Endothelial cell of umbilical vein (primary cell): ENCODE data around the gene ARL6IP4. TPM values are rescaled to one million over a fixed set of nuclear protein-coding genes. Genes with fewer than 3 reads are reported as not detected.

Source experiments
- BruUV-seq: library from RNA; stranded (reverse); fragments of 400-500 nt; replicated peaks from 2 replicates; lab custom pipeline; 2021; lab: Mats Ljungman, UMichigan
- CTCF ChIA-PET: fragments of 300-600, 350-600 bp; sonication (Branson Sonifier 250); formaldehyde crosslinking; loops from one replicate; lab custom pipeline; 2021; ENCODE audit warnings: antibody characterized with exemption, inconsistent platforms; lab: Charles Lee
- POLR2A ChIA-PET: fragments of 300-600, 350-600 bp; sonication (Branson Sonifier 250); formaldehyde crosslinking; loops from one replicate; lab custom pipeline; 2021; ENCODE audit warnings: antibody characterized with exemption, inconsistent platforms; lab: Charles Lee
- DNase-seq: peaks from one replicate; pipeline ENCODE4 v3.0.0-alpha.2; 2011; ENCODE audit warnings: low read depth, low spot score
- FAIRE-seq: peaks from 2 replicates; lab custom pipeline; 2011; peaks lifted over from hg19 to GRCh38; lab: Jason Lieb, UNC
- H2AFZ ChIP-seq: 2 replicates; pipeline ENCODE4 v1.6.0; 2012; ENCODE audit warnings: low read depth, low read length, control low read depth, inconsistent platforms
- H3K27ac ChIP-seq: 2 replicates; pipeline ENCODE4 v1.5.1; 2011; ENCODE audit warnings: low read depth, mild to moderate bottlenecking, control low read depth, low read length, moderate library complexity; ENCODE audit not compliant: insufficient read depth
- H3K27me3 ChIP-seq, 2 experiments: 2 replicates each; pipeline versions ENCODE4 v1.6.0 to v1.6.1; 2011; ENCODE audit warnings: low read length in 2 of 2, mixed read lengths in 1 of 2; ENCODE audit not compliant: control insufficient read depth in 2 of 2, insufficient read depth in 2 of 2
- H3K36me3 ChIP-seq, 2 experiments: 2 replicates in 1 of 2; 3 replicates in 1 of 2; pipeline ENCODE4 v1.5.1; 2011; ENCODE audit warnings: low read length in 2 of 2, mild to moderate bottlenecking in 1 of 2, moderate library complexity in 1 of 2; ENCODE audit not compliant: control insufficient read depth in 2 of 2, insufficient read depth in 2 of 2; ENCODE audit errors: extremely low read depth in 1 of 2
- H3K4me1 ChIP-seq: 3 replicates; pipeline ENCODE4 v1.5.1; 2011; ENCODE audit warnings: mild to moderate bottlenecking, low read length; ENCODE audit not compliant: control insufficient read depth, insufficient read depth; ENCODE audit errors: extremely low read depth
- H3K4me2 ChIP-seq: 2 replicates; pipeline ENCODE4 v1.6.1; 2011; ENCODE audit warnings: low read length, control low read depth, mixed read lengths; ENCODE audit not compliant: insufficient read depth
- H3K4me3 ChIP-seq, 3 experiments: fragments of 200-600 bp in 1 of 3; sonication (generic), shearing (Covaris generic) in 1 of 3; replicated peaks in 1 of 3; 2 replicates each; pipeline ENCODE4 v1.5.1; 2011 to 2016; ENCODE audit warnings: control low read depth in 3 of 3, low read length in 3 of 3, mild to moderate bottlenecking in 2 of 3, inconsistent platforms in 1 of 3, low read depth in 1 of 3, moderate library complexity in 1 of 3; ENCODE audit not compliant: insufficient read depth in 1 of 3
- H3K79me2 ChIP-seq: 2 replicates; pipeline ENCODE4 v1.6.0; 2012; ENCODE audit warnings: low read length, inconsistent platforms; ENCODE audit not compliant: control insufficient read depth, insufficient read depth
- H3K9ac ChIP-seq: replicated peaks from 2 replicates; pipeline ENCODE3; 2011; ENCODE audit warnings: low read length, control low read depth; ENCODE audit not compliant: insufficient read depth; ENCODE audit errors: extremely low read depth
- H3K9me1 ChIP-seq: replicated peaks from 3 replicates; pipeline ENCODE4 v1.6.0; 2011; ENCODE audit warnings: mild to moderate bottlenecking, low read length; ENCODE audit not compliant: control insufficient read depth, insufficient read depth; ENCODE audit errors: extremely low read depth
- H3K9me3 ChIP-seq: replicated peaks from 2 replicates; pipeline ENCODE4 v1.5.1; 2012; ENCODE audit warnings: low read length, inconsistent platforms; ENCODE audit not compliant: control insufficient read depth, insufficient read depth
- H4K20me1 ChIP-seq: replicated peaks from 2 replicates; pipeline ENCODE3; 2011; ENCODE audit warnings: mild to moderate bottlenecking, low read length; ENCODE audit not compliant: control insufficient read depth, insufficient read depth; ENCODE audit errors: extremely low read depth
- CTCF ChIP-seq, 2 donors: IDR thresholded peaks; 1 replicate in 1 of 2; 2 replicates in 1 of 2; pipeline ENCODE4 v1.5.1; 2011; ENCODE audit warnings: low read length in 2 of 2, mild to moderate bottlenecking in 2 of 2, moderate library complexity in 2 of 2, control low read depth in 1 of 2, inconsistent platforms in 1 of 2, low read depth in 1 of 2; ENCODE audit not compliant: insufficient read depth in 1 of 2; ENCODE audit errors: extremely low read depth in 1 of 2
- JUN ChIP-seq: IDR thresholded peaks from 2 replicates; pipeline ENCODE4 v1.6.1; 2011; ENCODE audit warnings: borderline replicate concordance, low read depth; ENCODE audit not compliant: insufficient read length, insufficient read depth
- POLR2A ChIP-seq: IDR thresholded peaks from 2 replicates; pipeline ENCODE4 v1.6.1; 2012; ENCODE audit warnings: low read depth, mild to moderate bottlenecking, control low read depth, low read length
- dilution Hi-C: fragments of 300-500 bp; cut with MboI; formaldehyde crosslinking; loops from one replicate; pipeline ENCODE4 v1.15.0; 2019; ENCODE audit warnings: low sequenced_read_pairs; ENCODE audit not compliant: extremely low pct_ligation_motif_present
- intact Hi-C: fragments of 100-400 bp; cut with micrococcal nuclease; formaldehyde crosslinking; loops from one replicate; pipeline ENCODE4 v1.10.0; 2022
- polyA plus RNA-seq, 4 experiments: library from polyadenylated mRNA; depleted of rRNA in 3 of 4; stranded (reverse) in 3 of 4; unstranded in 1 of 4; fragments of >200 nt; gene quantifications; 2 replicates each; pipeline versions ENCODE4 v1.2.1 to v1.2.3, GENCODE V29; 2011 to 2012; ENCODE audit warnings: missing spikeins in 1 of 4
- total RNA-seq: library from RNA; stranded (reverse); gene quantifications from 2 replicates; pipeline ENCODE4 v1.2.3, GENCODE V29; 2021

Gene ARL6IP4
- total and polyA plus RNA-seq, 2 donors (not counting 3 experiments of a cell fraction or from before 2014, with no cell fraction given), result 193 to 226 TPM

- FAIRE-seq (no peak), DNase-seq (no peak)
- POLR2A ChIA-PET, result no interaction called here
- Histone ChIP-seq H3K79me2 (no peaks in the 10 kb centered on the region), H2AFZ (no peak overlapping the region), H3K4me2 (no peak overlapping the region), H3K9ac (no peak overlapping the region), H4K20me1 (no peaks in the 10 kb centered on the region), H3K9me3 (no peaks in the 10 kb centered on the region), H3K27ac (no peak overlapping the region), H3K4me1 (no peaks in the 10 kb centered on the region), H3K4me3 (no peak overlapping the region), H3K27me3 (no peaks in the 10 kb centered on the region), H3K36me3 (no peaks in the 10 kb centered on the region), H3K9me1 (no peaks in the 10 kb centered on the region)
- TF ChIP-seq JUN (no peak), CTCF (IDR thresholded peaks at IDR 0.05; ENCODE audit: extremely low read depth in 1 of 2, insufficient read depth in 1 of 2, low read depth in 1 of 2, low read length in 2 of 2) (no peak), POLR2A (no peak)
- CTCF ChIA-PET, result interaction anchor here (1.1 kb wide), 1 partner anchor 241 kb away, joined by 3 read pairs; no protein-coding TSS in a partner anchor
- BruUV-seq, result no TSS peak
- dilution Hi-C loops (no loop called here), intact Hi-C loops (no loop called here)
Measured at GRCh38 chr12:122996621-122997342, 16.3 kb downstream of the ARL6IP4 start.
